Activated T-helper 17 cell treated with anti-CD3 and anti-CD28 coated beads, Interleukin-2, amount 50 U/mL, for 72 hours (primary cell): Measurements from ENCODE around the gene ZNF14. TPM values are rescaled to one million over a fixed set of nuclear protein-coding genes. Genes with fewer than 3 reads are reported as not detected.
"Not testable (repeated sequence)": the region's sequence is repeated elsewhere in the genome, so short reads cannot be mapped to it uniquely, and the experiment has no call there.

Experiments used
- ATAC-seq: fragments of 150-1000 bp; cut with Tn5 transposase; replicated peaks from 2 replicates; pipeline ENCODE4 v1.10.0; 2021; ENCODE audit warnings: mild to moderate bottlenecking, moderate library complexity
- H3K27ac Mint-ChIP-seq: one replicate; pipeline ENCODE4 v1.8.0; 2022; ENCODE audit warnings: mixed read lengths
- H3K27me3 Mint-ChIP-seq: one replicate; pipeline ENCODE4 v1.8.0; 2022; ENCODE audit warnings: mixed read lengths
- H3K36me3 Mint-ChIP-seq: one replicate; pipeline ENCODE4 v1.8.0; 2022; ENCODE audit warnings: low read depth, mild to moderate bottlenecking, mixed read lengths
- H3K4me1 Mint-ChIP-seq: one replicate; pipeline ENCODE4 v1.8.0; 2022; ENCODE audit warnings: mixed read lengths
- H3K4me3 Mint-ChIP-seq: one replicate; pipeline ENCODE4 v1.8.0; 2022; ENCODE audit warnings: mild to moderate bottlenecking, mixed read lengths
- H3K9me3 Mint-ChIP-seq: one replicate; pipeline ENCODE4 v1.8.0; 2022; ENCODE audit warnings: mixed read lengths
- total RNA-seq, 2 donors: library from RNA; stranded (reverse); gene quantifications; one replicate each; pipeline ENCODE4 v1.2.3, GENCODE V29; 2022

Gene ZNF14
- total RNA-seq, 2 donors from 2014 or later = 4.7 to 10.9 TPM

GRCh38 chr19:19679176-19680073, 53.5 kb downstream of the ZNF14 start:
- no peak for ATAC-seq
- no peak overlapping the region for H3K27ac Mint-ChIP-seq
- peaks cover 93% of the 10 kb centered on the region for H3K36me3 Mint-ChIP-seq
- peaks cover 4% of the 10 kb centered on the region for H3K4me1 Mint-ChIP-seq
- no peak overlapping the region for H3K4me3 Mint-ChIP-seq
- no peaks in the 10 kb centered on the region for H3K27me3 Mint-ChIP-seq
- peaks cover 18% of the 10 kb centered on the region for H3K9me3 Mint-ChIP-seq

GRCh38 chr19:19677579-19677978, 55.3 kb downstream of the ZNF14 start:
- no peaks in the 10 kb centered on the region for H3K27me3 Mint-ChIP-seq
- ATAC-seq = peak; percentile 32
- H3K27ac Mint-ChIP-seq = peak overlapping the region; percentile 11
- H3K36me3 Mint-ChIP-seq = peaks cover 94% of the 10 kb centered on the region
- peaks cover 14% of the 10 kb centered on the region for H3K9me3 Mint-ChIP-seq
- no peak overlapping the region for H3K4me3 Mint-ChIP-seq
- H3K4me1 Mint-ChIP-seq = peaks cover 4% of the 10 kb centered on the region

- ATAC-seq = no peak
- peaks cover 4% of the 10 kb centered on the region for H3K4me1 Mint-ChIP-seq
- H3K4me3 Mint-ChIP-seq = peak overlapping the region; percentile 32
- no peaks in the 10 kb centered on the region for H3K27me3 Mint-ChIP-seq
- peaks cover 10% of the 10 kb centered on the region for H3K9me3 Mint-ChIP-seq
- peaks cover 100% of the 10 kb centered on the region for H3K36me3 Mint-ChIP-seq
- no peak overlapping the region for H3K27ac Mint-ChIP-seq
Measured at GRCh38 chr19:19674315-19674714, 58.6 kb downstream of the ZNF14 start.

GRCh38 chr19:19672816-19673215, 60.1 kb downstream of the ZNF14 start:
- Mint-ChIP-seq H3K27me3 (no peaks in the 10 kb centered on the region), H3K36me3 (peaks cover 94% of the 10 kb centered on the region), H3K4me3 (peak overlapping the region; percentile 27), H3K27ac (no peak overlapping the region), H3K4me1 (peaks cover 3% of the 10 kb centered on the region), H3K9me3 (peaks cover 9% of the 10 kb centered on the region)
- ATAC-seq = no peak

GRCh38 chr19:19670070-19670551, 62.8 kb downstream of the ZNF14 start:
- peak overlapping the region; percentile 89 for H3K4me3 Mint-ChIP-seq
- no peak for ATAC-seq
- no peaks in the 10 kb centered on the region for H3K4me1 Mint-ChIP-seq
- peaks cover 67% of the 10 kb centered on the region for H3K36me3 Mint-ChIP-seq
- H3K27me3 Mint-ChIP-seq = no peaks in the 10 kb centered on the region
- H3K9me3 Mint-ChIP-seq = no peaks in the 10 kb centered on the region
- H3K27ac Mint-ChIP-seq = peak overlapping the region; percentile 93

GRCh38 chr19:19668230-19669012, 64.5 kb downstream of the ZNF14 start, which contains the start of gene ZNF101:
TSS of gene ZNF101 (plus strand) at chr19:19668839. CDS start at chr19:19668964, 125 bp downstream.
- Mint-ChIP-seq H3K4me1 (no peaks in the 10 kb centered on the region), H3K4me3 (peak within 1 kb of the TSS; percentile 89), H3K9me3 (no peaks in the 10 kb centered on the region), H3K27ac (peak within 1 kb of the TSS; percentile 93), H3K27me3 (no peaks in the 10 kb centered on the region), H3K36me3 (peaks cover 50% of the 10 kb centered on the region)
- peak; percentile 81 for ATAC-seq

GRCh38 chr19:19665420-19665948, 67.4 kb downstream of the ZNF14 start:
- H3K27ac Mint-ChIP-seq, H3K27me3 Mint-ChIP-seq, ATAC-seq, H3K9me3 Mint-ChIP-seq: not testable (repeated sequence)
- H3K4me1 Mint-ChIP-seq = peaks cover 17% of the 10 kb centered on the region
- H3K4me3 Mint-ChIP-seq = peak overlapping the region; percentile 23
- H3K36me3 Mint-ChIP-seq = peaks cover 42% of the 10 kb centered on the region

- H3K9me3 Mint-ChIP-seq = no peaks in the 10 kb centered on the region
- H3K4me3 Mint-ChIP-seq = peak within 1 kb of the TSS; percentile 87
- H3K4me1 Mint-ChIP-seq = peaks cover 17% of the 10 kb centered on the region
- peaks cover 46% of the 10 kb centered on the region for H3K36me3 Mint-ChIP-seq
- peak; percentile 79 for ATAC-seq
- peak within 1 kb of the TSS; percentile 87 for H3K27ac Mint-ChIP-seq
- no peaks in the 10 kb centered on the region for H3K27me3 Mint-ChIP-seq
Measured at GRCh38 chr19:19663256-19664120, 69.4 kb downstream of the ZNF14 start, which contains the start of gene ATP13A1. TSS of gene ATP13A1 (minus strand) at chr19:19663676. CDS start at chr19:19663666, 10 bp downstream.

- ATAC-seq = peak; percentile 1
- peak overlapping the region; percentile 87 for H3K27ac Mint-ChIP-seq
- no peaks in the 10 kb centered on the region for H3K9me3 Mint-ChIP-seq
- H3K4me3 Mint-ChIP-seq = peak overlapping the region; percentile 87
- peaks cover 46% of the 10 kb centered on the region for H3K36me3 Mint-ChIP-seq
- H3K4me1 Mint-ChIP-seq = peaks cover 17% of the 10 kb centered on the region
- no peaks in the 10 kb centered on the region for H3K27me3 Mint-ChIP-seq
Measured at GRCh38 chr19:19662871-19663255, 70.0 kb downstream of the ZNF14 start.

GRCh38 chr19:19662344-19662743, 70.6 kb downstream of the ZNF14 start:
- Mint-ChIP-seq H3K4me1 (peaks cover 17% of the 10 kb centered on the region), H3K27me3 (no peaks in the 10 kb centered on the region), H3K27ac (peak overlapping the region; percentile 87), H3K36me3 (peaks cover 51% of the 10 kb centered on the region), H3K4me3 (peak overlapping the region; percentile 87), H3K9me3 (no peaks in the 10 kb centered on the region)
- ATAC-seq = no peak

- peak; percentile 31 for ATAC-seq
Measured at GRCh38 chr19:19661675-19662251, 71.1 kb downstream of the ZNF14 start.

GRCh38 chr19:19661141-19661674, 71.7 kb downstream of the ZNF14 start:
- Mint-ChIP-seq H3K27me3 (no peaks in the 10 kb centered on the region), H3K4me3 (peak overlapping the region; percentile 87), H3K4me1 (peaks cover 17% of the 10 kb centered on the region), H3K9me3 (no peaks in the 10 kb centered on the region), H3K27ac (peak overlapping the region; percentile 87), H3K36me3 (peaks cover 63% of the 10 kb centered on the region)
- no peak for ATAC-seq

More at GRCh38 chr19:19661675-19662251, 71.1 kb downstream of the ZNF14 start:
- H3K27me3 Mint-ChIP-seq = no peaks in the 10 kb centered on the region
- H3K36me3 Mint-ChIP-seq = peaks cover 57% of the 10 kb centered on the region
- H3K27ac Mint-ChIP-seq = peak overlapping the region; percentile 87
- H3K4me3 Mint-ChIP-seq = peak overlapping the region; percentile 87
- no peaks in the 10 kb centered on the region for H3K9me3 Mint-ChIP-seq
- peaks cover 17% of the 10 kb centered on the region for H3K4me1 Mint-ChIP-seq
